NCI-H2081 (cell line): ENCODE data around the gene ZNF532.

Source experiments
- DNase-seq, 2 experiments: peaks; one replicate each; lab custom pipeline; 2025; lab: John Stamatoyannopoulos, UW

Gene ZNF532

DNA sequence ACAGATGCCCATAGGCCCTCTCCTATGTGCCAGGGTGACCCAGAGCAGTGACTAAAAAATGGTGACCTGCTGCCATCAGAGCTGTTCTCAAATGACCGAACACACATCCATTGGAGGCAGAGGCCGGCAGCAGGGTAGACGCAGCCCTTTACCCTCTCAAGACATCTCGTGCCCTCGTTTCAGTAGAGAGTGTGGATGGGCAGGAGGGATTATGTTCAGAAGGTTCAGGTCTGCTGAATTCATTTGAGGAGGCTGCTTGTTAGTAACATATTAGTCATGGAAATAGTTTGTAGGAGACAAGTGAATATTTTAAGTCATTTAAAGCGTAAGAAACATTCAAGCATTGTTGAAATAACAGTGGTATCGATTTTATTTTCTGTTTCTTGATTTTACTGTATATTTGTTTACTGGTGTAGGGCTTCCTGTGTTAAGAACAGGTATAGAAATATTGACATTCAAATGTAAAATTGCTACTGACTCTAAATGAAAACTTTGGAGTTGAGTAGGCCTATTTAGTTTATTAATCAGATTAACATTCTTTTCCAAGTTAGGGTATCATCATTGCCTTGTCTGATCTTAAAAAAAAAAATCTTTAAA, 82.6 kb downstream of the ZNF532 start:
- DNase-seq = no peak

- DNase-seq = no peak
Observed at GRCh38 chr18:58949031-58949430, 84.4 kb downstream of the ZNF532 start.

- no peak for DNase-seq
Observed at GRCh38 chr18:58951986-58952702, 87.5 kb downstream of the ZNF532 start.

- DNase-seq = no peak
Observed at GRCh38 chr18:58952858-58953257, 88.2 kb downstream of the ZNF532 start.

- peak in 1 of 2 experiments; percentile 18 for DNase-seq
Observed at GRCh38 chr18:58953627-58954026, 89.0 kb downstream of the ZNF532 start.

DNA sequence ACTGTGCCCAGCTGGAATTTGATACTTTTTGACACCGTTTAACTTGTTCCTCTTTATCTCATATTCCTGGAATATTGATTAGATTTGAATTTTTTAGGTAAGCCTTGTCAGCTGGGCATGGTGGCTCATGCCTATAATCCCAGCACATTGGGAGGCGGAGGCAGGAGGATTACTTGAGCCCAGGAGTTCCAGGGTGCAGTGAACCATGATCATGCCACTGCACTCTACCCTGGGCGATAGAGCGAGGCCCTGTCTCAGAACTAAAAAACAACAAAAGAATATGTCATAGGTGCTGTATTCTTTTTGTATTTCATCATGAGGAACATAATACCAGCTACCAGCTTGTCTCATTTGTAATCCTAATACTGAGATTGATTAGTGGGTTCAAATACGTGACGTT, 90.3 kb downstream of the ZNF532 start:
- DNase-seq = no peak

DNA sequence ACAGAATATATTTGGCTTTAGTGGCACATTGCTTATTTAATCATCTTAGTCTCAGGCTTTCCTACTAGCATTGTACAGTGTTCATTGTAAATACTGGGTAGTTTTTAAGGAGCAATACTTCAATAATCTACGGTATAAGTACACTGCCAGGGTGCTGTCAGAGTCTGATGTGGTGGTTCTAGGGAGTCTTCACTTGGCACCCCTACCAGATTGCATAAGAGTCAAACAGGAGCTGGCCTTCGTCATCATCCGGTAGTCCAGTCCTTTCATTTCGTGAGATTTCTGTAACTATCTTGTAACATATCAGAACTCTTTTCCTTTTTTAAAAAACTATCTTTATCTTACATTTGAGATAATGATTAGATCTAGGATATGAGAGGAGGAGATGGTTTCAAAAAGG, 91.1 kb downstream of the ZNF532 start:
- no peak for DNase-seq

GRCh38 chr18:58958628-58959027, 94.0 kb downstream of the ZNF532 start:
- no peak for DNase-seq

DNA sequence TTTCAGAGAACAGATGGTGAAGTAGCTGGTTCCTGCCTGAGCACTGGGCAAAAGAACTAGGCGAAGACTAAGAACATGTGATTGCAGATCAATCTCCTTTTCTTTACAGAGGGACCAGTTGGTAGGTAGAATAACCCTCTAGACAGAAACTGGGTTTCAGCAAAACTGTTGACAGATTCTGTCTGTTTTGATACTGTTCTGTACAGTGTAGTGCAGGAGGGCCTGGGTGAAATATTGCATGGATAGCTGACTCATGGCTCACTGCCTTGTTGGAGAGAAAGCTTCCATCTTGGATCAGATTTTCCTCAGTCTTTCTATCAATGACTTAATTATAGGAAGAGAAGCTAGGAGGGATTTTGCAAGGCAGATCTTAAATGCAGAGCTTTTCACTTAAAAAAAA, 95.8 kb downstream of the ZNF532 start:
- no peak for DNase-seq

GRCh38 chr18:58960946-58961722, 96.5 kb downstream of the ZNF532 start:
- DNase-seq = no peak

DNA sequence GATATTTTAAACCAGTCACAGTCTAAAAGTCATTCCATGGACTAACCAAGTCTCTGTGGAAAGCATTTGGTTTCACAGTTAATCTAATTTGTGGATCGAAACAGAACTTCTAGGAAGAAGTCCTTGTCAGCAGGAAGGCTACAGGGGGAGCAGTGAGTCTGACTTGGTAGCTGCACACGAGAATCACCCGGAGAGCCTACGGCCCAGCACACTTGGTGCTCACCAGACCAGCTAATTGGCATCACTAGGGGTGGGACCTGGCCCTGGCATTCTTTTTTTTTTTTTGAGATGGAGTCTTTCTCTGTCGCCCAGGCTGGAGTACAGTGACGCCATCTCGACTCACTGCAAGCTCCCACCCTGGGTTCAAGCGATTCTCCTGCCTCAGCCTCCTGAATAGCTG, 97.7 kb downstream of the ZNF532 start:
- no peak for DNase-seq

DNA sequence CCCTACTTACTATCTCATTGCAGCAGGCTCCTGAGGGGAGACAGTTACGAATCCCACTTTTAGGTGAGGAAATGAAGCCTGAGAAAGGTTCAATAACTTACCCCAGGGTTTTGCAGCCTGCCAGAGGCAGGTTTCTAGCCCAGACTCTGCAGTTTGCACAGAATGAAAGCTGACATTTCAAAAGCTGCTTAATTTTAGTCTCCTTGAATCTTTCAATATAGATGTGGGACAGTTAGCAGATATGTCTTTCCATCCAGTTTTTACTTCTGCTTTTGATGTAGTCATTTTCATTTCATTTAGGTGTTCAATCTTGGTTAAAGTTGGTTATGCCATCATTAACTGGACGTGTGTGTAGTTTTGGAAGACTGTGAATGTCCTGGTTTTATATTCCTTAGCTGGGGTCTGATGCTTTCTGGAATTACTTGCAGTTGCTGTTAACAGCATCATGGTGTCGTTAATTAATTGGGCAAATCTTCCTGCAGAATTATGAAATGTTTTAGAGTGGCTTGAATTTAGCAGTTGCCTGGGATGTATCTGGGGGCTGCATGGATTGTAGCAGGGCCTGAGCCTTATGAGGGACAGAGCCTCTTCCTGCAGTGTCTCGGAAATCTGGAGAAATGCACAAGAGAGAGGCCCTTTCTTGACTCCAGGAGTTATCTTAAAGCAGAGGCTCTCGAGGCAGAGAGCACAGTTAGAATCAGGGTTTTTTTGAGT, 100.8 kb downstream of the ZNF532 start:
- DNase-seq = no peak

DNA sequence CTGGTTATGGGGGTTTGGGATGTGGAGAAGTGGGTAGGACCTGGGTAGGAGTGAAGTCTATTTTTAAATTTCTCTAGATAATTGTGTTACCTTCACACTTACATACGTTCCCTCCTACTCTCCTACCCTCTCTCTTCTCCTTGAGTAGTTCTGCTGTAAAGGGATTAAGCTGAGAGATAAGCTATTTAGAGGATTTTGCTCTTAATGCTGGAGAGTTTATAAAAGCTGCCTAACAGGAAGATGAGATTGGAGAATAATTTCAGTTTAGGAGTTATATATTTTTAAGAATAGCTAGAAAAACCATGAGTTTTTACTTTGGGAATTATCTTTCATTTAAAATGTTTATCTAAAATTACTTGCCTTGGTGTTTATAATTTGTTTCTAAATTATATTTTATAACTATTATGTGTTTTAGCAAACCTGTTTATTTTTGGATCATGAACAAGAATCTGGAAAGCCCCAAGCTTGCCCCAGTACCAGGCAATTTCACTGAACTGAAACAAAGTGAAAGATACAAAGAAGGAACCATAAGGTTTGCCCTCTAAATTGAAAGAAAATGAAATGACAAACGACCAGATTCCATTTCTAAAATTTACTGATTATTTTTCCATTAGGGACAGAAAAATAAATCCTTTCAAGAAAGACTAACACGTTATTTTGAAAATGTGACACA, 101.5 kb downstream of the ZNF532 start:
- DNase-seq = no peak

DNA sequence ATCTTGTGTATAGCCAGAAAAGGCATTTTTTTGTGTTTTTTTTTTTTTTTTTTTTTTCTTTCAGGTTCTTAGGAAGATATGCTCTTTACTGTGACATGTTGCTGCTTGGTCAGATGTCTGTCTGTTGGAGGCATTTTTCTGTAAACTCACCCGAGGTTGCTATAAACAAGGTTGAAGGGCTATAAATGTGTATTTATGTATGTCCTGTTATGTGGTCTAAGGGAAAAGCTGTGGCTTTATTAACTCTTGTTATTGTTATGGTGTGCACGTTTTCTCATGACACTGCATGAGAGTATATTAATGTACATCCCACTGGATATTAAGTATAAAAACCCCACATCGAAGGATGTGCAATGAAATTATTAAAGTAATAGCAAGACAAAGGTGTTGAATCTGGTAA, 102.0 kb downstream of the ZNF532 start:
- DNase-seq = no peak

- DNase-seq = no peak
Observed at GRCh38 chr18:58967751-58968254, 103.1 kb downstream of the ZNF532 start.

DNA sequence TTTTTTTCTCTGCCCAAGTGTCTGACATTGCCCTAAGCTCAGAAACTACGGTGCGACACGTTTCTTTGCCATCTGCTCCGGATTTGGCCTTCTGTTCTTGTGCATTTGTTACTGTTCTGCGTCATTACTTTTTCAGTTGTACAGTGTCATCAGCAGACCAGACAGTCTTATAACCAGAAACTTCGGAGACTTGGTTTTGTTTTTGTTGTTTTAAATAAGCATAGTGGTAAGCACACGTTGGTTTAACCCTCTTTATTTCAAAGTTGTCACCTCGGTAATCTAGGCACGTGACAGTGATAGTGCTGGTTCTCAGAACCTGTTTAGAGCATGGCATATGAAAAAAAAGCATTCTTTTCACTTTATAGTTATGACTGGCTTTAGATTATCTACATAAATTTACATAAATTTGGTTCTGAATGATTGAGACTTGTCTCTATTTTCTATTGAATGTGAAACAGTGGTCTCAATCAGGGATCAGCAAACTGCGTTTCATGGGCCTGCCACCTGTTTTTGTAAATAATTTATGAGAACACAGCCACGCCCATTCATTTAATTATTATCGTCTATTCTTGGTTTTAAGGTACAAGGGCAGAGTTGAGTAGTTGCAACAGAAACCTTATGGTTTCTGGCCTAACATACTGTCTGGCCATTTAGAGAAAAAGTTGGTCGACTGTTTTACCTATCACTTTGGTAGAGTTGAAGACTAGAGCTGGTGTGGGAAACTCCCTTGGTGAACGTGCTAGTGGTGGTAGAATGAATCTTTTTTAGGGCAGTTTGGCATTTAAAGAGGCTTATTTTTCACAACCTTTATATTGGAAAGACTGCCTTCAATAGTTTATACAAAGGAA, 106.5 kb downstream of the ZNF532 start:
- no peak for DNase-seq

GRCh38 chr18:58975296-58975695, 110.6 kb downstream of the ZNF532 start:
- DNase-seq = no peak

GRCh38 chr18:58975781-58976180, 111.1 kb downstream of the ZNF532 start:
- no peak for DNase-seq

GRCh38 chr18:58977223-58977622, 112.5 kb downstream of the ZNF532 start:
- DNase-seq = no peak

- no peak for DNase-seq
Observed at GRCh38 chr18:58977801-58978200, 113.1 kb downstream of the ZNF532 start.

DNA sequence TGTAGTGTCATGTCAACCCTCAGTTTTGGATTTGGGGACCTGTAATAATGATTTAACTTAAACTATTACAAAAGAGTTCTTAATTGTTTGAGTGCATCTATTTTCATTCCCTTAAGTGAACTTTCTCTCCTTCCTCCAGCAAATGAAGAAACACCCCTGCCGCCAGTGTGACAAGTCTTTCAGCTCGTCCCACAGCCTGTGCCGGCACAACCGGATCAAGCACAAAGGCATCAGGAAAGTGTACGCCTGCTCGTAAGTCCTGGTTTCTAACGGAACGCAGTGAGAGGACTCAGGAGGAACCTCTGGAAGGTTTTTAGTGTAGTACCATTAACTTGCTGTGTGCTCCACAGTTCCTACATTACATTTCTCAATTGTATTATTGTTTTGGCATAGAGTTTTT, 114.2 kb downstream of the ZNF532 start:
- DNase-seq = no peak
